Measurements from ENCODE around the gene PHLDA1.

- TF ChIP-seq CTCF (IDR thresholded peaks at IDR 0.05), result no peak
- TF ChIP-seq POLR2A (IDR thresholded peaks at IDR 0.05), result no peak
- no peak for TF ChIP-seq EP300 (IDR thresholded peaks at IDR 0.05)
Measured at GRCh38 chr12:76018111-76018510, 13.5 kb downstream of the PHLDA1 start.
